HG02870 (cell line): Measurements from ENCODE around the gene DPP6.
"Not testable (repeated sequence)": the region's sequence is repeated elsewhere in the genome, so short reads cannot be mapped to it uniquely, and the experiment has no call there.

ENCODE experiments used
- ATAC-seq: cut with Tn5 transposase; IDR thresholded peaks from one replicate; pipeline ENCODE4 v1.9.1; 2021; ENCODE audit warnings: mild to moderate bottlenecking, moderate library complexity; ENCODE audit not compliant: unreplicated experiment

DPP6 gene

GRCh38 chr7:154644366-154644765 is 592.2 kb downstream of the DPP6 start:
- ATAC-seq = no peak

- ATAC-seq = no peak
These were observed 594.2 kb downstream of the DPP6 start for GRCh38 chr7:154646126-154647013.

GRCh38 chr7:154647625-154648024 is 595.4 kb downstream of the DPP6 start:
- no peak for ATAC-seq

DNA sequence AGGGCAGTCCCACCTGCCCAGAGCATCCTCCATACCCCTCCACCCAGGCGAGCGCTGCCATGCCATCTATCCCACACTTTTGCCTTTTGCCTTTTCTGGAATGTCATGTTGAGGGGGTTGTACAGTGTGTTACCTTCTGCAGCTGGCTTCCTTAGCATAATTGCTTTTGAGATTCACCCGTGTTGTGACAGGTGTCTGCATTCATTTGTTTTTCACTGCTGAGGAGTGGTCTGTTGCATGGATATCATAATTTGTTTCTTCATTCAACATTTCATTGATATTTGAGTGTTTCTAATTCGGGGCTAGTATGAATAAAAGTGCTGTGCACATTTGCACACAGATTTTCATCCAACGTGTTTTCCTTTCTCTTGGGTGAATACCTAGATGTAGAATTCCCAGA is 596.8 kb downstream of the DPP6 start:
- ATAC-seq = no peak

- ATAC-seq = no peak
These were observed 597.2 kb downstream of the DPP6 start for GRCh38 chr7:154649434-154649833.

GRCh38 chr7:154650275-154650674 is 598.1 kb downstream of the DPP6 start:
- ATAC-seq = no peak

- ATAC-seq = no peak
These were observed 599.3 kb downstream of the DPP6 start for GRCh38 chr7:154651501-154651900.

- no peak for ATAC-seq
These were observed 600.4 kb downstream of the DPP6 start for GRCh38 chr7:154652564-154652963.

DNA sequence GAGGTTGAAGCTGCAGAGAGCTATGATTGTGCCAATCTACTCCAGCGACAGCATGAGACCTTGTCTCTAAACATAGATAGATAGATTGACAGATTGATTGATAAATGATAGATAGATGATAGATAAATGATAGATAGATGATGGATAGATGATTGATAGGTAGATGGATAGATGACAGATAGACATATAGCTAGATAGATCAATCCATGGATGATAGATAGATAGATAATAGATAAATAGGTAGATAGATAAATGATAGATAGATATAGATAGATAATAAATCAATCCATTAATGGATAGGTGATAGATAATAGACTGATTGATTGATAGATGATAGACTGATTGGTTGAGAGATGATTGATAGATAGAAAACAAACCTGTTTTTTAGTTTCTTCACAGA is 601.1 kb downstream of the DPP6 start:
- ATAC-seq = no peak

DNA sequence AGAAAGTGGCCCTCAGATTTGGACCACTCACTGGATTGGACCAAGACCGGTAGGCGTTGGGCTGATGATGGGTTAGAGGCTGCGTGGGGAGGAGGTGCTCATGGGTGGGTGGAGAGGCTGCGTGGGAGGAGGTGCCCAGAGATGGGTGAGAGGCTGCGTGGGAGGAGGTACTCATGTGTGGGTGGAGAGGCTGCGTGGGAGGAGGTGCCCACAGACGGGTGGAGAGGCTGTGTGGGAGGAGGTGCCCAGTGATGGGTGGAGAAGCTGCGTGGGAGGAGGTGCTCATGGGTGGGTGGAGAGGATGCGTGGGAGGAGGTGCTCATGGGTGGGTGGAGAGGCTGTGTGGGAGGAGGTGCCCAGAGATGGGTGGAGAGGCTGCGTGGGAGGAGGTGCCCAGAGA is 604.4 kb downstream of the DPP6 start:
- ATAC-seq = no peak

DNA sequence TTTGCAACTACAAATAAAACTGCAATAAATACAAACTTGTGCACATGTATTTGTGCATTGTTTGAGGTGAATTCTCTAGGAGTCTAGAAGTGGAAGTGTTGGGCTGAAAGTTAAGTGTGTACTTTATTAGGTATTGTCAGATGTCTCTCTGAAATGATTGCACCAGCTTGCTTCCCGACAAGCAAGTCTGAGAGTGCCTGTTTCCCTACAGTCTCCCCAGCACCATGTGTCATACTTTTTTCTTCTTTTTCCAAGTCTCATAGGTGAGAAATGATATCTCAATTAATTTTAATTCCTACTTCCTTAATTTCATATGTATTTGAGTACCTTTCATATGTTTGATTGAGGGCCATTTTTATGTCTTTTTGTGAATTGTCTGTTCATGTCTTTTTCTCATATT is 614.6 kb downstream of the DPP6 start:
- ATAC-seq = no peak

DNA sequence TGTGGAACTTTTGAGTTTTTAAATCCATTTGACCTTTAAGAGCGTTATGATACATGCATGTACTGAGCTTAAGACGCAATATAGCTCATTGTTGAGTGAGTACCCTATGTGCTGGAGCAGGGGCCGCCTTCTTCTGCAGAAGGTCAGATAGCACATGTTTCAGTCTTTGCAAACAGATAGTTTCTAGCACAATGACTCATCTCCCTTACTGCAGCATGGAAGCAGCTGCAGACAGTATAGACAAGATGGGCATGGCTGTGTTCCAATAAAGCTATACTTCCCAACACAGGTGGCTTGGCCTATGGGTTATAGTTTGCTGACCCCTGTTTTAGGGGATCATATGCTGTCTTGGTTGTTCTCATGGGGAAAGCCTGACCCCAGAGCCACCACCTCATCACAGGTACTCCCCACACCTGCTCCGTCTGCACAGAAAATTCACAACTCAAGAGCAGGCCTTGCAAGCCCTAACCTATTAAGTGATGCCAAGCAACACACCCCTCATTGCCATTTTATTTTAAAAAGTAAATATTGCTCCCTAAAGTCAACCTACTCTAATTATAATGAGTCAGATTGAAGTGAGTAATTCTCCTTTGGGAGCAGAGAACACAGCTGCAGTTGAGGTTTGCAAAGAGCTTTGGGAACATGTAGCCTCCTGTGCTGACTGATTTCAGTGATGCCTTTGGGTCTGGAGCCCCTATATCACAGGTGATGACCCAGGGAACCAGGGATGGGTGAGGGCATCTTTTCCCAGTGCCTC is 620.6 kb downstream of the DPP6 start:
- no peak for ATAC-seq

- no peak for ATAC-seq
These were observed 622.0 kb downstream of the DPP6 start for GRCh38 chr7:154674191-154674590.

DNA sequence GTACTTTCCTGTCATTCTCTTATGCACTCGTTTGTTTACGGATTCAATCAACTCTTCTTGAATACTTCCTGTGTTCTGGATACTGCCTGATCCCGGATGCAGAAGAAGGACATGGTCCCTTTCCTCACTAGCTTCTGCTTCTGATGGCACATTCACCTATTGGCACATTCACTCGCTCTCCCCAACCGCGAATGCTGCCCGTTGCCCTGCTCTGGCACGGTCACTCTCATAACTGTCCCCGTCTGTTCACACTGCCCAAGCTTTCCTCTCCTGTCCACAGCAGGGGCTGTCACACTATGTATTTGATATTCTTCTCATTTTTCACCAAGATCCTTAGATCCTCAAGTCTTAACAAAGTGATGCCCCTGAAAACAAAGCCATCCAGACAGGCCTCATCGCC is 623.4 kb downstream of the DPP6 start:
- no peak for ATAC-seq

DNA sequence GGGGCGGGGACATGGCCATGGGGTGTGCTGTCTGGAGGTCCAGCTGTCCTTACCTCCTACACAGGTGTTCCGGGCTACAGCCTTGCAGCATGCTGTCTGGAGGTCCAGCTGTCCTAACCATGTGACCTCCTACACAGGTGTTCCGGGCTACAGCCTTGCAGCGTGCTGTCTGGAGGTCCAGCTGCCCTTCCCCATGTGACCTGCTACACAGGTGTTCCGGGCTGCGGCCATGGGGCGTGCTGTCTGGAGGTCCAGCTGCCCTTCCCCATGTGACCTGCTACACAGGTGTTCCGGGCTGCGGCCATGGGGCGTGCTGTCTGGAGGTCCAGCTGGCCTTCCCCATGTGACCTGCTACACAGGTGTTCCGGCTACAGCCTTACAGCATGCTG is 623.8 kb downstream of the DPP6 start:
- ATAC-seq = not testable (repeated sequence)

DNA sequence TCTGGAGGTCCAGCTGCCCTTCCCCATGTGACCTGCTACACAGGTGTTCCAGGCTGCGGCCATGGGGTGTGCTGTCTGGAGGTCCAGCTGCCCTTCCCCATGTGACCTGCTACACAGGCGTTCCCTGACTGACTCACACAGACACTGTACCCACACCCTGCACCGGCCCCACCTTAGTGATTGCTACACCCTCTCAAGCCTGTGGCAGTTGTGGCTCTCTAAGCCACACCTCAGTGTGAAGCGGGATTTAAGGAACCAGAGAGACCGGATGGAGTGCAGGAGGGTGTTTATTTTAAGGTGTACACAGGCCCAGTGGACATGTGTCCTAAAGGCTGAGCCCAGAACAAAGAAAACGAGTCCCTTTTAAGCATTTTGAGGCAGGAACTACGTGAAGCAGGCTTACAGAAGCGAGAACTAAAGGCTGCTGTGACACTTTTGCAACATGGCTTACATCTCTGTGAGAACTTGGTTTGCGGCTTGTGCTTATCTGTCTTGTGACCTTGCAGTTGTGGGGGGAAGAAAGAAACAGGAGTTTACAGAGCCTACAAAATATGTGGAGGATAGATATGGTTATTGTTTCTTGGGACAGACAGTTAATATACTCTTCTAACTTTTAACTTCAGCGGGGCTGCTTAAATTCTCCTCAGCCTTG is 624.4 kb downstream of the DPP6 start:
- no peak for ATAC-seq

DNA sequence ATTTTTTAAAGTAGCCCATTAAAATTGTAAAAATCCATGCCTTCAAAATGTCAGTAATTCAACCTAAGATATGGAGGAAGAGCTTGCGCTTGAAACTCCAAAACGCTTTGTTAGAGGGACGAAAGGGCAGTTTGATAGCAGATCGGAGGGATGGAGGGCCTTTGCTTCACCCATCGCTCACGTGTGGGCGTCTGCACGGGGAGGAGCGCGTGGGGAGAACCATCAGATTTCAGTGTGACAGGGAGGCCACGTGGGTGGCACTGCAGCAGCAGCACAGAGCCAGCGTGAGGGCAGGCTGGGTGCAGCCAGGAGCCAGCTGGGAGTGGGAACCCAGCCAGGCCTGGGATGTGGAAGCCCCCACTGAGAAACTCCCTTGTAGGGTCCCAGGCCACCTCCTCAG is 625.3 kb downstream of the DPP6 start:
- ATAC-seq = no peak

DNA sequence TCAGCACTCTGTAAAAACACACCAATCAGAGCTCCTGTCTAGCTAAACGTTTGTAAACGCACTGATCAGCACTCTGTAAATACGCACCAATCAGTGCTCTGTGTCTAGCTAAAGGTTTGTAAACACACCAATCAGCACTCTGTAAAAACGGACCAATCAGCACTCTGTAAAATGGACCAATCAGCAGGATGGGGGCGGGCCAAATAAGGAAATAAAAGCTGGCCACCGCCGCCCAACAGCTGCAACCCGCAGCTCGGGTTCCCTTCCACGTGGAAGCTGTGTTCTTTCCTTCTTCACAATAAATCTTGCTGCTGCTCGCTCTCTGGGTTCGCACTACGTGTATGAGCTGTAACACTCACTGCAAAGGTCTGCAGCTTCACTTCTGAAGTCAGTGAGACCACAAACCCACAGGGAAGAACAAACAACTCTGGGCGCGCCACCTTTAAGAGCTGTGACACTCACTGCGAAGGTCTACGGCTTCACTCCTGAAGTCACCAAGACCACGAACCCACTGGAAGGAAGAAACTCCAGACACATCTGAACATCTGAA is 625.9 kb downstream of the DPP6 start:
- ATAC-seq = not testable (repeated sequence)

GRCh38 chr7:154679379-154680053 is 627.3 kb downstream of the DPP6 start:
- no peak for ATAC-seq

DNA sequence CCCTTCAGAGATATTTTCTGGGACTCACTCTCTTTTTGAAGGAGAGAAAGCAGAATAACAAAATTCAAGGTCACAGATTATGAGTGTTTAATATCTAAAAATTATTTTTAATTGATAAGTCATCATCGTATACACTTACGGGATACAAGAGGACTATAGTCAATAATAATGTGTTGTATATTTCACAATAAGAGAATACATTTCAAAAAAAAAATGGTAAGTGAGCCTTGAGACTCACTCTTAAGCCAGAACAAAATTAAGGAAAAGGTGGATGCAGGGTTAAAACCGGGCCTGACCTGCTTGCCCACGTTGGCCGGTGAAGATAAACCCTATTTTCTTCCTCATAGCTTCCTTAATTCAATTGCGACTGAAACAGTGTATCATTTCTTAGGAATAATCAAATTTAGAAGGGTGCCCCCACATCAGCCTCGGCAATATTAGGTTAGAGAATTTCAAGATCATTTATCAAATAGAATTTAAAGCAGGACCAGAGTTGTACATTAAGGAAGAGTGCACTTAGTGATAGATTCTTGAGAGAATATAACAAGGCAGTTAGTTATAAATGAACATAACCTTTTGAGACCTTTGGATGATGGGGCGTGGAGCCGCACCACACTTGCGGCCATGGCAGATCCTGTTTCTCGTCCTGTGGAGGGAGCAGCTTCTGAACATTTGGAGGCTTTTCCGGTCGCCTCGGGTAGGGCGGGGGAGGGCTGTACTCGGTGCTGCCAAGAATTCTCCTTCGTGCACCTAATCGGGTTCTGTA is 628.9 kb downstream of the DPP6 start:
- ATAC-seq = no peak
